Natural killer cell (primary cell): Measurements from ENCODE around the gene SNX19. TPM values are rescaled to one million over a fixed set of nuclear protein-coding genes. Genes with fewer than 3 reads are reported as not detected.

ENCODE experiments used
- ATAC-seq, 3 donors: fragments of 150-1000 bp in 2 of 3; fragments of 200-7000 bp in 1 of 3; cut with Tn5 transposase; 1 replicate in 1 of 3; 2 replicates in 2 of 3; pipeline ENCODE4 v1.10.0; 2021; ENCODE audit warnings: mild to moderate bottlenecking in 2 of 3, moderate library complexity in 2 of 3
- DNase-seq, 2 donors: peaks; one replicate each; pipeline versions ENCODE4 v3.0.0 to v3.0.0-alpha.2; 2013 to 2021; ENCODE audit warnings: mixed read lengths in 1 of 2
- H3K27ac ChIP-seq: one replicate; pipeline ENCODE4 v1.5.1; 2013; ENCODE audit warnings: mild to moderate bottlenecking, low read length
- H3K27me3 ChIP-seq: one replicate; pipeline ENCODE4 v1.6.1; 2013; ENCODE audit warnings: low read length; ENCODE audit not compliant: control insufficient read depth, insufficient read depth
- H3K36me3 ChIP-seq: one replicate; pipeline ENCODE4 v1.6.1; 2013; ENCODE audit warnings: low read length; ENCODE audit not compliant: control insufficient read depth, insufficient read depth
- H3K4me1 ChIP-seq: one replicate; pipeline ENCODE4 v1.6.1; 2013; ENCODE audit warnings: low read length; ENCODE audit not compliant: control insufficient read depth, insufficient read depth
- H3K4me3 ChIP-seq: one replicate; pipeline ENCODE4 v1.5.1; 2013; ENCODE audit warnings: low read length
- H3K9me3 ChIP-seq: one replicate; pipeline ENCODE4 v1.6.1; 2013; ENCODE audit warnings: low read length; ENCODE audit not compliant: control insufficient read depth, insufficient read depth
- H3K27ac Mint-ChIP-seq, 2 donors: one replicate each; pipeline ENCODE4 v1.8.0; 2022; ENCODE audit warnings: mild to moderate bottlenecking in 2 of 2, mixed read lengths in 2 of 2, moderate library complexity in 1 of 2
- H3K27me3 Mint-ChIP-seq, 2 donors: one replicate each; pipeline ENCODE4 v1.8.0; 2022; ENCODE audit warnings: low read depth in 2 of 2, mixed read lengths in 2 of 2
- H3K36me3 Mint-ChIP-seq: one replicate; pipeline ENCODE4 v1.8.0; 2022; ENCODE audit warnings: mixed read lengths
- H3K4me1 Mint-ChIP-seq, 2 donors: one replicate each; pipeline ENCODE4 v1.8.0; 2022; ENCODE audit warnings: mixed read lengths in 2 of 2
- H3K4me3 Mint-ChIP-seq: one replicate; pipeline ENCODE4 v1.8.0; 2022; ENCODE audit warnings: mild to moderate bottlenecking, moderate library complexity, mixed read lengths
- H3K9me3 Mint-ChIP-seq, 2 donors: one replicate each; pipeline ENCODE4 v1.8.0; 2022; ENCODE audit warnings: mixed read lengths in 2 of 2
- WGBS: methylation state at CpG from one replicate; pipeline ENCODE4 v1.1.7; 2013; ENCODE audit warnings: missing lambda C conversion rate; ENCODE audit not compliant: insufficient coverage; 5-methylcytosine and 5-hydroxymethylcytosine counted together
- intact Hi-C: fragments of 100-400 bp; cut with micrococcal nuclease; formaldehyde crosslinking; loops from one replicate; pipeline ENCODE4 v1.14.2; 2022
- total RNA-seq, 4 donors: library from RNA; stranded (reverse); fragments of 120-200 nt in 1 of 4; gene quantifications; one replicate each; pipeline versions ENCODE4 v1.2.3 to v1.2.4, GENCODE V29; 2013 to 2022
- TF ChIP-seq, protein P1 (sequence below): fragments of 200-600 bp; IDR thresholded peaks from one replicate; pipeline ENCODE4 v1.8.0; 2022; ENCODE audit warnings: antibody characterized with exemption

Gene SNX19, protein sequence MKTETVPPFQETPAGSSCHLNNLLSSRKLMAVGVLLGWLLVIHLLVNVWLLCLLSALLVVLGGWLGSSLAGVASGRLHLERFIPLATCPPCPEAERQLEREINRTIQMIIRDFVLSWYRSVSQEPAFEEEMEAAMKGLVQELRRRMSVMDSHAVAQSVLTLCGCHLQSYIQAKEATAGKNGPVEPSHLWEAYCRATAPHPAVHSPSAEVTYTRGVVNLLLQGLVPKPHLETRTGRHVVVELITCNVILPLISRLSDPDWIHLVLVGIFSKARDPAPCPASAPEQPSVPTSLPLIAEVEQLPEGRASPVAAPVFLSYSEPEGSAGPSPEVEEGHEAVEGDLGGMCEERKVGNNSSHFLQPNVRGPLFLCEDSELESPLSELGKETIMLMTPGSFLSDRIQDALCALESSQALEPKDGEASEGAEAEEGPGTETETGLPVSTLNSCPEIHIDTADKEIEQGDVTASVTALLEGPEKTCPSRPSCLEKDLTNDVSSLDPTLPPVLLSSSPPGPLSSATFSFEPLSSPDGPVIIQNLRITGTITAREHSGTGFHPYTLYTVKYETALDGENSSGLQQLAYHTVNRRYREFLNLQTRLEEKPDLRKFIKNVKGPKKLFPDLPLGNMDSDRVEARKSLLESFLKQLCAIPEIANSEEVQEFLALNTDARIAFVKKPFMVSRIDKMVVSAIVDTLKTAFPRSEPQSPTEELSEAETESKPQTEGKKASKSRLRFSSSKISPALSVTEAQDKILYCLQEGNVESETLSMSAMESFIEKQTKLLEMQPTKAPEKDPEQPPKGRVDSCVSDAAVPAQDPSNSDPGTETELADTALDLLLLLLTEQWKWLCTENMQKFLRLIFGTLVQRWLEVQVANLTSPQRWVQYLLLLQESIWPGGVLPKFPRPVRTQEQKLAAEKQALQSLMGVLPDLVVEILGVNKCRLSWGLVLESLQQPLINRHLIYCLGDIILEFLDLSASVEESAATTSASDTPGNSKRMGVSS
- total RNA-seq: 10 to 100 TPM; 65.4 to 76.6 (median 72.0) TPM
- 64.4 TPM for total RNA-seq (2013)

DNA sequence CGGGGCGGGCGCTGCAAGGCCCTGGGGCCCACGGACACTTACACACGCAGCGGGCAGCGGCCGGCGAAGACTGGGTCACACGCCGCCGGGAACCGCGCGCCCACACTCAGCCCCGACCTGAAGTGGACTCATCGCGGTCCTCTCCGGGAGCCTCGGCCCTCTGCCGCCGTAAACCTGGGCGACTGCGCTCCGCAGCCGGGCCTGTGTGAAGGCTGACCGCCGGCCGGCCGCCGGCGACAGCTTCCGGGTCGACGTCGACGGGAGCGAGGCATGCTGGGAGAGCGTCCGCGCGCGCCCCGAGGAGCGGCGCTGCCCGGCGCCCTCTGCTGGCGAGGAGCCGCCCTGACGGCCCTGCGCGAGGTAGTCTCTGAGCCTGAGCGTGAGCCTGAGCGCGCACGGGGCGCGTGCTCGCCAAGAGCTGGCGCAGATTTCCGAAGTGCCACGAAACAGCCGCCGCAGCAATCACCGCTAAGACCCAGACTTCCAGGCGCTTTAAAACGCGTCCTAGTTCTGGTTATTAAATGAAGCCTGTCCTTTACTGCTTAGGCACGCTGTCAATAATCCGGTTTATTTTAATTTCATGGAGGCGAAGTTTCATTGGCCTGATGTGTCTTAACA lies at the start of gene SNX19:
TSS of gene SNX19 (minus strand) at position 242 of the 618 bp plus-strand sequence. CDS start 540 bp downstream, outside the sequence.
- H3K4me3 ChIP-seq: peak within 1 kb of the TSS; percentile 66
- 2% methylated on average over 72 of the region's 72 CpGs for WGBS
- peaks cover 18% of the 10 kb centered on the region for H3K4me1 ChIP-seq
- Mint-ChIP-seq H3K4me1 (peaks cover 15 to 25% of the 10 kb centered on the region in 2 donors), H3K9me3 (no peaks in the 10 kb centered on the region), H3K4me3 (peak within 1 kb of the TSS; percentile 94), H3K27ac (peak within 1 kb of the TSS; percentile 86 to 90), H3K27me3 (peaks cover 16 to 37% of the 10 kb centered on the region in 2 donors), H3K36me3 (no peaks in the 10 kb centered on the region)
- TF ChIP-seq, protein P1, sequence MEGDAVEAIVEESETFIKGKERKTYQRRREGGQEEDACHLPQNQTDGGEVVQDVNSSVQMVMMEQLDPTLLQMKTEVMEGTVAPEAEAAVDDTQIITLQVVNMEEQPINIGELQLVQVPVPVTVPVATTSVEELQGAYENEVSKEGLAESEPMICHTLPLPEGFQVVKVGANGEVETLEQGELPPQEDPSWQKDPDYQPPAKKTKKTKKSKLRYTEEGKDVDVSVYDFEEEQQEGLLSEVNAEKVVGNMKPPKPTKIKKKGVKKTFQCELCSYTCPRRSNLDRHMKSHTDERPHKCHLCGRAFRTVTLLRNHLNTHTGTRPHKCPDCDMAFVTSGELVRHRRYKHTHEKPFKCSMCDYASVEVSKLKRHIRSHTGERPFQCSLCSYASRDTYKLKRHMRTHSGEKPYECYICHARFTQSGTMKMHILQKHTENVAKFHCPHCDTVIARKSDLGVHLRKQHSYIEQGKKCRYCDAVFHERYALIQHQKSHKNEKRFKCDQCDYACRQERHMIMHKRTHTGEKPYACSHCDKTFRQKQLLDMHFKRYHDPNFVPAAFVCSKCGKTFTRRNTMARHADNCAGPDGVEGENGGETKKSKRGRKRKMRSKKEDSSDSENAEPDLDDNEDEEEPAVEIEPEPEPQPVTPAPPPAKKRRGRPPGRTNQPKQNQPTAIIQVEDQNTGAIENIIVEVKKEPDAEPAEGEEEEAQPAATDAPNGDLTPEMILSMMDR: peak; percentile 95
- no peaks in the 10 kb centered on the region for H3K36me3 ChIP-seq
- DNase-seq (peak; percentile 95 to 96), ATAC-seq (peak; percentile 99 to 100 (median 99))
- H3K27ac ChIP-seq: peak within 1 kb of the TSS; percentile 89
- intact Hi-C loops: loop anchor here (5.0 to 10.0 kb wide), 2 partner anchors 912 to 1019 kb away; partner anchors contain the start of genes NFRKB and PRDM10
- H3K27me3 ChIP-seq: no peaks in the 10 kb centered on the region
- peaks cover 6% of the 10 kb centered on the region for H3K9me3 ChIP-seq

DNA sequence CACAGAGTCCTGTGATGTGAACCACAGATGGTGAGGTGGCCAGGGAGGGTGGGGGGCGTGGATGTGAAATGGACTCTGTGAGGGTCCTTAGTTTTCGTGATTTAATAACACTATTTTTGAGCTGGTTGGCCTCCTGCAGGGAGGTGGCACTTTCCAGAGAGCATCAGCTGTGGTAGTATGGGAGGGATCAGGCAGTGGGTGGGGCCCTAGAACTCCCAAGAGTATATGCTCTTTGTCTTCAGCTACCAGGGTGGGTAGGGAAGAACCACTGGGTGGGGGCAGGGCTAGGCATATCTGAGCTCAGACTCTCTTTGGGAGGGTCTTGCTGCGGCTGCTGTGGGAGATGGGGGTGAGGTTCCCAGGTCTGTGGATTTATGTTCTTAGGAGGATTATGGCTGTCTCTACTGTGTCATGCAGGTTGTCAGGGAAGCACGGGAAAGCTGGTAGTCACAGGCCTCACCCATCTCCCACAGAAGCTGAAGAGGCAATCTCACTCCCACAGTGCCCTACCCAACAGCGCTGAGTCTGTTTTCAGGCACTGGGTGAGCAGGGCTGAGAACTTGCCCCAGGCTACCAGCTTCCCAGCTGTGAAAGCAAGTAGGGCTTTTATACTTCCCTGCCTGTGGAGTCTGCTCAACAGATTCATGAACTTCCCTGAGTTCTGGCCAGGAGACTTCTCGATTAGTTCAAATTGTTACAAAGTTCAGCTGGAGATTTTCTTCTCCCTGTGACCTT lies 47.9 kb upstream of the SNX19 start:
- intact Hi-C loops: no loop called here
- TF ChIP-seq, protein P1: no peak
- 84% methylated on average over 6 of the region's 6 CpGs for WGBS
- Mint-ChIP-seq H3K4me3 (no peak overlapping the region), H3K27ac (no peak overlapping the region), H3K36me3 (no peaks in the 10 kb centered on the region), H3K4me1 (no peaks in the 10 kb centered on the region), H3K9me3 (peaks cover 2 to 4% of the 10 kb centered on the region in 2 donors), H3K27me3 (peaks cover 3 to 26% of the 10 kb centered on the region in 2 donors)
- no peaks in the 10 kb centered on the region for H3K4me1 ChIP-seq
- H3K36me3 ChIP-seq: no peaks in the 10 kb centered on the region
- no peak for ATAC-seq
- no peak for DNase-seq
- H3K27ac ChIP-seq: no peak overlapping the region
- H3K9me3 ChIP-seq: no peaks in the 10 kb centered on the region
- no peaks in the 10 kb centered on the region for H3K27me3 ChIP-seq
- no peak overlapping the region for H3K4me3 ChIP-seq

DNA sequence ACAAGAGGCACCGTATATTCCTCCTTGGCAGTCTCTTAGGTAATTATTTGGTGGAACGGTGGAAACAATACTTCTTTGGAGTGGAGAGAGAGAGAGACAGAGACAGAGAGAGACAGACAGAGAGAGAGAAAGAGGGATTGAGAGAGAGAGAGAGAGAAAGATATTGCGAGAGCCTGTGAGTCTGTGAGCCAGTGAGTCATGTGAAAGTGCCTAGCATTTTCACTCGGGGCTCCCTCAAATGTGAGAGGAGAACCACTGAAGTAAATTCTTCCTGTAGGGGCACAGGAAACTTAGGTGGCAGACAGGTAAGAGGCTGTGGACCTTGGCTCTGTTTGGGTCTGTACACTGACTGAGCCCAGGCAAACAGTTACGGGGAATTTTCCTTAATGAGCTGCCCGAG lies 31.6 kb upstream of the SNX19 start:
- TF ChIP-seq, protein P1: no peak
- WGBS: 91% methylated on average over 6 of the region's 6 CpGs
- Histone ChIP-seq H3K36me3 (no peaks in the 10 kb centered on the region), H3K9me3 (no peaks in the 10 kb centered on the region), H3K4me3 (no peak overlapping the region), H3K27ac (no peak overlapping the region), H3K4me1 (no peaks in the 10 kb centered on the region), H3K27me3 (no peaks in the 10 kb centered on the region)
- Mint-ChIP-seq H3K27me3 (peaks cover 14 to 26% of the 10 kb centered on the region in 2 donors), H3K36me3 (no peaks in the 10 kb centered on the region), H3K27ac (no peak overlapping the region), H3K4me3 (no peak overlapping the region), H3K9me3 (no peaks in the 10 kb centered on the region), H3K4me1 (peaks cover 5 to 7% of the 10 kb centered on the region in 2 donors)
- intact Hi-C loops: no loop called here
- ATAC-seq: no peak
- no peak for DNase-seq
